ENCODE results near the gene DOCK9.

- TF ChIP-seq POLR2AphosphoS5 (IDR thresholded peaks at IDR 0.05; ENCODE audit: low read depth, low read length) (no peak), POLR2A (IDR thresholded peaks at IDR 0.05; ENCODE audit: low read depth, low read length) (no peak), POU2F2 (IDR thresholded peaks at IDR 0.05; ENCODE audit: low read depth, low read length) (no peak), SPI1 (IDR thresholded peaks at IDR 0.05; ENCODE audit: low read depth, low read length) (no peak)
These were observed 195.2 kb downstream of the DOCK9 start for GRCh38 chr13:98782654-98783053.
